Measurements from ENCODE around the gene NCKAP5. TPM values are rescaled to one million over a fixed set of nuclear protein-coding genes. Genes with fewer than 3 reads are reported as not detected.

Gene NCKAP5
- total RNA-seq, 4 donors from 2014 or later, result 0.03 to 0.55 (median 0.33) TPM

GRCh38 chr2:133568598-133568997 lies 335 bp upstream of the NCKAP5 start:
- H3K36me3 ChIP-seq, result no peaks in the 10 kb centered on the region
- intact Hi-C loops (cut with DNase I; ENCODE audit: low total_unique reads), result loop anchor here (10.0 kb wide), 1 partner anchor 216 kb away; no protein-coding TSS in a partner anchor
- peaks cover 0 to 9% of the 10 kb centered on the region in 2 donors for H3K4me1 ChIP-seq
- no peak for TF ChIP-seq POLR2A (IDR thresholded peaks at IDR 0.05)
- H3K27me3 ChIP-seq, result no peaks in the 10 kb centered on the region
- H3K4me3 ChIP-seq, result peak overlapping the region in 3 of 4 donors; percentile 25 to 41 (median 31)
- H3K27ac ChIP-seq, result no peak overlapping the region
- no peak for ATAC-seq
- in situ Hi-C loops (cut with MboI; ENCODE audit: low sequenced_read_pairs in 4 of 4), result no loop called here
- no peak for DNase-seq
- H3K9me3 ChIP-seq, result no peaks in the 10 kb centered on the region

GRCh38 chr2:133562558-133562957 lies 5.7 kb downstream of the NCKAP5 start:
- Histone ChIP-seq H3K4me1 (peaks cover 0 to 9% of the 10 kb centered on the region in 2 donors), H3K36me3 (no peaks in the 10 kb centered on the region), H3K9me3 (no peaks in the 10 kb centered on the region), H3K4me3 (no peak overlapping the region), H3K27me3 (no peaks in the 10 kb centered on the region), H3K27ac (no peak overlapping the region)
- intact Hi-C loops (cut with DNase I; ENCODE audit: low total_unique reads) (loop anchor here (10.0 kb wide), 1 partner anchor 222 kb away; no protein-coding TSS in a partner anchor), in situ Hi-C loops (cut with MboI; ENCODE audit: low sequenced_read_pairs in 4 of 4) (no loop called here)
- ATAC-seq (no peak), DNase-seq (no peak)
- TF ChIP-seq CTCF (IDR thresholded peaks at IDR 0.05 in 4 of 5, conservative IDR thresholded peaks at IDR 0.05 in 1 of 5) (no peak), POLR2A (IDR thresholded peaks at IDR 0.05) (no peak)

GRCh38 chr2:133561045-133561852 lies 7.0 kb downstream of the NCKAP5 start:
- no peaks in the 10 kb centered on the region for H3K4me1 ChIP-seq
- H3K27ac ChIP-seq, result no peak overlapping the region
- no peak for ATAC-seq
- intact Hi-C loops (cut with DNase I; ENCODE audit: low total_unique reads), result loop anchor here (10.0 kb wide), 1 partner anchor 224 kb away; no protein-coding TSS in a partner anchor
- in situ Hi-C loops (cut with MboI; ENCODE audit: low sequenced_read_pairs in 4 of 4), result no loop called here
- H3K4me3 ChIP-seq, result no peak overlapping the region
- H3K27me3 ChIP-seq, result no peaks in the 10 kb centered on the region
- no peak for DNase-seq
- no peaks in the 10 kb centered on the region for H3K36me3 ChIP-seq
- H3K9me3 ChIP-seq, result no peaks in the 10 kb centered on the region
- TF ChIP-seq POLR2A (IDR thresholded peaks at IDR 0.05), result no peak
- peak in 4 of 5 experiments; percentile 17 to 35 (median 32) for TF ChIP-seq CTCF (IDR thresholded peaks at IDR 0.05 in 4 of 5, conservative IDR thresholded peaks at IDR 0.05 in 1 of 5)

GRCh38 chr2:133557614-133558013 lies 10.6 kb downstream of the NCKAP5 start:
- no peaks in the 10 kb centered on the region for H3K9me3 ChIP-seq
- DNase-seq, result no peak
- no peak overlapping the region for H3K27ac ChIP-seq
- H3K27me3 ChIP-seq, result no peaks in the 10 kb centered on the region
- in situ Hi-C loops (cut with MboI; ENCODE audit: low sequenced_read_pairs in 4 of 4), result no loop called here
- no peaks in the 10 kb centered on the region for H3K36me3 ChIP-seq
- TF ChIP-seq CTCF (IDR thresholded peaks at IDR 0.05 in 4 of 5, conservative IDR thresholded peaks at IDR 0.05 in 1 of 5), result no peak
- TF ChIP-seq POLR2A (IDR thresholded peaks at IDR 0.05), result no peak
- no peak for ATAC-seq
- H3K4me3 ChIP-seq, result no peak overlapping the region
- H3K4me1 ChIP-seq, result no peaks in the 10 kb centered on the region
- intact Hi-C loops (cut with DNase I; ENCODE audit: low total_unique reads), result loop anchor here (5.0 kb wide), 1 partner anchor 1290 kb away; no protein-coding TSS in a partner anchor

GRCh38 chr2:133553838-133554408 lies 14.3 kb downstream of the NCKAP5 start:
- Histone ChIP-seq H3K36me3 (no peaks in the 10 kb centered on the region), H3K4me1 (no peaks in the 10 kb centered on the region), H3K9me3 (no peaks in the 10 kb centered on the region), H3K4me3 (no peak overlapping the region), H3K27ac (no peak overlapping the region), H3K27me3 (no peaks in the 10 kb centered on the region)
- in situ Hi-C loops (cut with MboI; ENCODE audit: low sequenced_read_pairs in 4 of 4), result no loop called here
- intact Hi-C loops (cut with DNase I; ENCODE audit: low total_unique reads), result no loop called here
- TF ChIP-seq POLR2A (IDR thresholded peaks at IDR 0.05) (no peak), CTCF (IDR thresholded peaks at IDR 0.05 in 4 of 5, conservative IDR thresholded peaks at IDR 0.05 in 1 of 5) (no peak)
- ATAC-seq (no peak), DNase-seq (no peak)
